Neural progenitor cell (in vitro differentiated cells): ENCODE measurements around the gene MFGE8. TPM values are rescaled to one million over a fixed set of nuclear protein-coding genes. Genes with fewer than 3 reads are reported as not detected.

Experiments used
- DNase-seq: peaks from one replicate; pipeline ENCODE4 v3.0.0-alpha.2; 2016; ENCODE audit warnings: low spot score
- H2AFZ ChIP-seq: fragments of 200-600 bp; sonication (generic); replicated peaks from 2 replicates; pipeline ENCODE4 v1.6.1; 2016; ENCODE audit warnings: antibody characterized with exemption
- H3F3A ChIP-seq: fragments of 200-600 bp; sonication (generic); 2 replicates; pipeline ENCODE4 v1.6.1; 2016; ENCODE audit warnings: antibody characterized with exemption, low read depth
- H3K27ac ChIP-seq: fragments of 200-600 bp; sonication (generic); 2 replicates; pipeline ENCODE4 v1.5.1; 2016; ENCODE audit warnings: mild to moderate bottlenecking
- H3K27me3 ChIP-seq: fragments of 200-600 bp; sonication (generic); 2 replicates; pipeline ENCODE4 v1.6.1; 2016; ENCODE audit warnings: mild to moderate bottlenecking, moderate library complexity
- H3K36me3 ChIP-seq: fragments of 200-600 bp; sonication (generic); 2 replicates; pipeline ENCODE4 v1.5.1; 2016
- H3K4me1 ChIP-seq: fragments of 200-600 bp; sonication (generic); 2 replicates; pipeline ENCODE4 v1.6.1; 2016; ENCODE audit warnings: mixed run types
- H3K4me2 ChIP-seq: fragments of 200-600 bp; sonication (generic); 2 replicates; pipeline ENCODE4 v1.6.1; 2016
- H3K4me3 ChIP-seq: fragments of 200-600 bp; sonication (generic); 2 replicates; pipeline ENCODE4 v1.5.1; 2016
- H3K79me2 ChIP-seq: fragments of 200-600 bp; sonication (generic); 2 replicates; pipeline ENCODE4 v1.6.1; 2016; ENCODE audit warnings: low read depth
- H3K9ac ChIP-seq: fragments of 200-600 bp; sonication (generic); 2 replicates; pipeline ENCODE4 v1.6.1; 2016
- H3K9me3 ChIP-seq: fragments of 200-600 bp; sonication (generic); 2 replicates; pipeline ENCODE4 v1.5.1; 2016; ENCODE audit warnings: low read depth
- H4K20me1 ChIP-seq: fragments of 200-600 bp; sonication (generic); 2 replicates; pipeline ENCODE4 v1.6.1; 2016; ENCODE audit warnings: low read depth
- H3K27ac Mint-ChIP-seq: 3 replicates; pipeline ENCODE4 v1.8.0; 2021; ENCODE audit warnings: mixed read lengths
- H3K27me3 Mint-ChIP-seq: 2 replicates; pipeline ENCODE4 v1.8.0; 2022; ENCODE audit warnings: low read depth, mild to moderate bottlenecking, inconsistent platforms, moderate library complexity, mixed read lengths; ENCODE audit not compliant: insufficient read depth
- H3K36me3 Mint-ChIP-seq: 3 replicates; pipeline ENCODE4 v1.8.0; 2021; ENCODE audit warnings: mixed read lengths
- H3K4me1 Mint-ChIP-seq: 3 replicates; pipeline ENCODE4 v1.8.0; 2021; ENCODE audit warnings: mixed read lengths
- H3K4me3 Mint-ChIP-seq: 3 replicates; pipeline ENCODE4 v1.8.0; 2021; ENCODE audit warnings: mild to moderate bottlenecking, moderate library complexity, mixed read lengths
- H3K9me3 Mint-ChIP-seq: 3 replicates; pipeline ENCODE4 v1.8.0; 2020; ENCODE audit warnings: mixed read lengths
- EZH2 ChIP-seq: fragments of 200-600 bp; sonication (generic); IDR thresholded peaks from 2 replicates; pipeline ENCODE4 v1.6.1; 2017; ENCODE audit warnings: antibody characterized with exemption, mild to moderate bottlenecking, moderate library complexity
- EZH2phosphoT487 ChIP-seq: fragments of 200-600 bp; sonication (generic); IDR thresholded peaks from 2 replicates; pipeline ENCODE4 v1.6.1; 2017; ENCODE audit warnings: antibody characterized with exemption
- total RNA-seq: library from RNA; depleted of rRNA; stranded (reverse); fragments of >200 nt; gene quantifications from 2 replicates; pipeline ENCODE4 v1.2.3, GENCODE V29; 2015; ENCODE audit warnings: low replicate concordance
- TF ChIP-seq, protein P1 (sequence below): fragments of 200-600 bp; sonication (generic); IDR thresholded peaks from 2 replicates; pipeline ENCODE4 v1.5.1; 2017; ENCODE audit warnings: antibody characterized with exemption, mild to moderate bottlenecking

The MFGE8 gene
- total RNA-seq, 1 donor from 2014 or later, result 92.6 TPM

DNA sequence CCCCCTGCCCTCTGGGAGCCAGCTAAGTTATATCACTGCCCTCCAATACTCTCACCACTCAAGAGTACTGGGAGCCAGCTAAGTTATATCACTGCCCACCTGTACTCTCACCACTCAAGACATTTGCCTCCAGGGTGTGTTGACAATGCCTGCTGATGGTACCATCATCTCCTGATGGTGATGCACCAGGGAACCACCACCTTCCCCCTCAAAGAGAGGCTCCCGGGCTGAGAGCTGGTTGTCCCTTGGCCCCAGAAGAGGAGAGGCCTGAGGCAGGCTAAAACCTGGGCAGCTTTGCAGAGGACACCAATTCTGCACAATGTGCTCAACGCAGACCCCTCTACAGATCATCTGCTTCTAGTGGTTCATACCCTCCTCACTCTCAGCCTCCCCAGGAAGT is 10.3 kb downstream of the MFGE8 start:
- Histone ChIP-seq H3K4me3 (no peak overlapping the region), H3F3A (peaks cover 8% of the 10 kb centered on the region), H3K27me3 (no peaks in the 10 kb centered on the region), H3K36me3 (no peaks in the 10 kb centered on the region), H4K20me1 (peaks cover 5% of the 10 kb centered on the region), H3K4me2 (no peak overlapping the region), H3K27ac (no peak overlapping the region), H3K9ac (no peak overlapping the region), H3K9me3 (no peaks in the 10 kb centered on the region), H3K4me1 (peaks cover 7% of the 10 kb centered on the region), H3K79me2 (no peaks in the 10 kb centered on the region), H2AFZ (no peak overlapping the region)
- Mint-ChIP-seq H3K4me1 (peaks cover 16% of the 10 kb centered on the region), H3K36me3 (peaks cover 21% of the 10 kb centered on the region), H3K27ac (no peak overlapping the region), H3K27me3 (peaks cover 1% of the 10 kb centered on the region), H3K9me3 (no peaks in the 10 kb centered on the region), H3K4me3 (no peak overlapping the region)
- no peak for DNase-seq
- TF ChIP-seq, protein P1, sequence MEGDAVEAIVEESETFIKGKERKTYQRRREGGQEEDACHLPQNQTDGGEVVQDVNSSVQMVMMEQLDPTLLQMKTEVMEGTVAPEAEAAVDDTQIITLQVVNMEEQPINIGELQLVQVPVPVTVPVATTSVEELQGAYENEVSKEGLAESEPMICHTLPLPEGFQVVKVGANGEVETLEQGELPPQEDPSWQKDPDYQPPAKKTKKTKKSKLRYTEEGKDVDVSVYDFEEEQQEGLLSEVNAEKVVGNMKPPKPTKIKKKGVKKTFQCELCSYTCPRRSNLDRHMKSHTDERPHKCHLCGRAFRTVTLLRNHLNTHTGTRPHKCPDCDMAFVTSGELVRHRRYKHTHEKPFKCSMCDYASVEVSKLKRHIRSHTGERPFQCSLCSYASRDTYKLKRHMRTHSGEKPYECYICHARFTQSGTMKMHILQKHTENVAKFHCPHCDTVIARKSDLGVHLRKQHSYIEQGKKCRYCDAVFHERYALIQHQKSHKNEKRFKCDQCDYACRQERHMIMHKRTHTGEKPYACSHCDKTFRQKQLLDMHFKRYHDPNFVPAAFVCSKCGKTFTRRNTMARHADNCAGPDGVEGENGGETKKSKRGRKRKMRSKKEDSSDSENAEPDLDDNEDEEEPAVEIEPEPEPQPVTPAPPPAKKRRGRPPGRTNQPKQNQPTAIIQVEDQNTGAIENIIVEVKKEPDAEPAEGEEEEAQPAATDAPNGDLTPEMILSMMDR, result no peak
- TF ChIP-seq EZH2 (no peak), EZH2phosphoT487 (no peak)

DNA sequence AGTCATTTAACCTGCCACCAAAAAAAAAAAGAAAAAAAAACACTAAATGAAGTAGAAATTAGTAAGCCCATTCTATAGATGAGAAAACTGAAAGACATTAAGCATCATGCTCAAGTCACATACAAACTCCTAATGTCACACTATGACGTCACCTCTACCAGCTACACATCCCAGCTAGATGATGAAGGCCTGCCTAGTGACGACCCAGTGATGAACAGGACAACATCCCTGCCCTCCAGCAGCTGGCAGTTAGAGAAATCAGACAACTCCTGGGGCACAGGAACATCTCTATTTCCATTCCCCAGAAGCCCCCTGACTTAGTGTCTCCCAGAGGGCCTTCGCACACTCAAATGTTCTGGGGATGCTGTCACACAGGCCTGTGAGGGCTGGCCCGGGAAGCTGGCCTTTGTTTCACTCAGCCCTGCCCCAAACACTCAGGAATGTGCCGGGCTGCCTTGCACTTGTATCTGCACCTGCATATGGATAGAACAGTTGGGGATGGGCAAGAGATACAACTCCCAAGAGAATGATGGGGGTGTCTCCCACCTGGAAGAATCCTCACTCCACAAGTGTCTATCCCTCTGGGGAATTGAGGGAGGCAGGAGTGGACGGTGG is 10.9 kb downstream of the MFGE8 start:
- Histone ChIP-seq H3K36me3 (no peaks in the 10 kb centered on the region), H3K4me3 (no peak overlapping the region), H3K9me3 (no peaks in the 10 kb centered on the region), H3K27me3 (no peaks in the 10 kb centered on the region), H4K20me1 (peaks cover 6% of the 10 kb centered on the region), H2AFZ (no peak overlapping the region), H3K9ac (no peak overlapping the region), H3F3A (peaks cover 11% of the 10 kb centered on the region), H3K4me2 (no peak overlapping the region), H3K4me1 (peaks cover 12% of the 10 kb centered on the region), H3K27ac (no peak overlapping the region), H3K79me2 (no peaks in the 10 kb centered on the region)
- Mint-ChIP-seq H3K4me3 (no peak overlapping the region), H3K9me3 (no peaks in the 10 kb centered on the region), H3K27ac (no peak overlapping the region), H3K36me3 (peaks cover 23% of the 10 kb centered on the region), H3K4me1 (peaks cover 21% of the 10 kb centered on the region), H3K27me3 (peaks cover 2% of the 10 kb centered on the region)
- no peak for DNase-seq
- TF ChIP-seq EZH2 (no peak), EZH2phosphoT487 (no peak)
- TF ChIP-seq, protein P1, result no peak

DNA sequence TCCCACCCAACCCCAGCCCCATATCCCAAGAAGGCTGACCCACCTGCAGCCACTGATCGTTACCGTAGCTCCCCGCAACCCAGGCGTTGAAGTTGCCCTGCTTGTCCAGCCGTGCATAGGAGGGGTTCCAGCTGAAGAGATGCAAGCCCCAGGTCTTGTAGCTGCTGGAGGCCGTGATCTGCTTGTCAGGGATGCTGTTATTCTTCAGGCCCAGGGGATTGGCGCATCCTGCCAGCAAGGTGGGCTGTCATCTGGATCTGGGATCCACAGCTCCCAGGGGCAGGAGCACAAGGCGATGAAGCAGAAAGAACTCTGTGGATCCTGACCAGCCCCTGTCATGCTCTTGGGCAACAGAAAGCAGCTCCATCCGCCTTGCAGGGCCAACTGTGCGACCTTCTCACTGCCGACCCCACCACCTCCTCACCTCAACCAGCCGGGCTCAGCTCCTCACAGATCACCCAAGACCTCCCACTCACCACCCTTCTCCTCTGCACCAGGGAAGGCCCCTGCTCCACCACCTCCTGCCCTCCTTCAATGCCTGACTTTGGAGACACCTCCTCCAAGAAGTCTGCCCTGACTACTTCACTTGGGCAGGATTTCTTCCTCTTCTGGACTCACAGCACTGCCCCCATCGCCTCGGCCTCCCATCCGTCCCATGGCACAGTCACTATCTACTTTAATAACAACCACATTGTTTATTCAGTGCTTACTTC is 11.5 kb downstream of the MFGE8 start:
- TF ChIP-seq EZH2 (no peak), EZH2phosphoT487 (no peak)
- TF ChIP-seq, protein P1, result no peak
- Histone ChIP-seq H3K79me2 (no peaks in the 10 kb centered on the region), H3K4me1 (peaks cover 19% of the 10 kb centered on the region), H3K9me3 (no peaks in the 10 kb centered on the region), H4K20me1 (peaks cover 6% of the 10 kb centered on the region), H3K9ac (no peak overlapping the region), H3K4me2 (no peak overlapping the region), H2AFZ (no peak overlapping the region), H3F3A (peaks cover 15% of the 10 kb centered on the region), H3K4me3 (no peak overlapping the region), H3K27me3 (no peaks in the 10 kb centered on the region), H3K27ac (no peak overlapping the region), H3K36me3 (no peaks in the 10 kb centered on the region)
- Mint-ChIP-seq H3K36me3 (peaks cover 18% of the 10 kb centered on the region), H3K9me3 (no peaks in the 10 kb centered on the region), H3K27me3 (peaks cover 3% of the 10 kb centered on the region), H3K4me1 (peaks cover 25% of the 10 kb centered on the region), H3K27ac (no peak overlapping the region), H3K4me3 (no peak overlapping the region)
- no peak for DNase-seq
